GM12864 (cell line): Measurements from ENCODE around the gene ARHGEF18.
"Not testable (repeated sequence)": the region's sequence is repeated elsewhere in the genome, so short reads cannot be mapped to it uniquely, and the experiment has no call there.

ENCODE experiments used
- DNase-seq: peaks from one replicate; pipeline ENCODE4 v3.0.0-alpha.2; 2011; ENCODE audit warnings: low read depth
- H3K4me3 ChIP-seq: 2 replicates; pipeline ENCODE4 v1.5.1; 2011; ENCODE audit warnings: mild to moderate bottlenecking, low read depth, low read length, control low read depth
- CTCF ChIP-seq: IDR thresholded peaks from 2 replicates; pipeline ENCODE4 v1.5.1; 2011; ENCODE audit warnings: low read depth, mild to moderate bottlenecking, moderate library complexity, low read length, control low read depth, inconsistent platforms; ENCODE audit errors: missing control alignments

ARHGEF18 gene

GRCh38 chr19:7348587-7349230 is at the start of gene ARHGEF18:
Gene ARHGEF18, plus strand, starts transcription at chr19:7348937. Its CDS starts 13,954 bp downstream, at chr19:7362891.
- peak within 1 kb of the TSS; percentile 46 for H3K4me3 ChIP-seq
- peak; percentile 67 for DNase-seq
- TF ChIP-seq CTCF = no peak

GRCh38 chr19:7301525-7301924 is 47.2 kb upstream of the ARHGEF18 start:
- no peak for DNase-seq
- no peak for TF ChIP-seq CTCF
- H3K4me3 ChIP-seq = no peak overlapping the region

- no peak overlapping the region for H3K4me3 ChIP-seq
- no peak for TF ChIP-seq CTCF
- DNase-seq = no peak
These were observed 45.3 kb upstream of the ARHGEF18 start for GRCh38 chr19:7303470-7303869.

GRCh38 chr19:7304200-7304599 is 44.5 kb upstream of the ARHGEF18 start:
- TF ChIP-seq CTCF = no peak
- no peak for DNase-seq

GRCh38 chr19:7307590-7308218 is 41.0 kb upstream of the ARHGEF18 start:
- no peak overlapping the region for H3K4me3 ChIP-seq
- TF ChIP-seq CTCF = no peak
- no peak for DNase-seq

More at GRCh38 chr19:7304200-7304599, 44.5 kb upstream of the ARHGEF18 start:
- H3K4me3 ChIP-seq = no peak overlapping the region

- not testable (repeated sequence) for DNase-seq, H3K4me3 ChIP-seq
These were observed 40.4 kb upstream of the ARHGEF18 start for GRCh38 chr19:7308327-7308726.

GRCh38 chr19:7311911-7312310 is 36.8 kb upstream of the ARHGEF18 start:
- no peak for TF ChIP-seq CTCF
- H3K4me3 ChIP-seq = no peak overlapping the region
- DNase-seq = no peak
